Neutrophil (primary cell): Measurements from ENCODE around the gene ATXN1.

Experiments
- H3K27ac ChIP-seq: fragments of 200-600 bp; sonication (generic); 2 replicates; pipeline ENCODE4 v1.5.1; 2016; ENCODE audit warnings: mild to moderate bottlenecking, moderate library complexity
- H3K27me3 ChIP-seq: fragments of 200-600 bp; sonication (generic); 2 replicates; pipeline ENCODE4 v1.6.0; 2016; ENCODE audit warnings: mild to moderate bottlenecking
- H3K36me3 ChIP-seq: fragments of 200-600 bp; sonication (generic); 2 replicates; pipeline ENCODE4 v1.5.1; 2017
- H3K4me1 ChIP-seq, 2 experiments: fragments of 200-600 bp in 1 of 2; sonication (generic) in 1 of 2; 1 replicate in 1 of 2; 2 replicates in 1 of 2; pipeline versions ENCODE4 v1.5.1 to v1.6.1; 2013 to 2016; ENCODE audit warnings: low read depth in 1 of 2, low read length in 1 of 2, mild to moderate bottlenecking in 1 of 2, moderate library complexity in 1 of 2; ENCODE audit not compliant: control insufficient read depth in 1 of 2, insufficient read depth in 1 of 2
- H3K4me3 ChIP-seq, 2 experiments: fragments of 200-600 bp in 1 of 2; sonication (generic) in 1 of 2; 1 replicate in 1 of 2; 2 replicates in 1 of 2; pipeline ENCODE4 v1.5.1; 2013 to 2016; ENCODE audit warnings: low read depth in 1 of 2, low read length in 1 of 2, mild to moderate bottlenecking in 1 of 2, moderate library complexity in 1 of 2
- H3K9me3 ChIP-seq: fragments of 200-600 bp; sonication (generic); 2 replicates; pipeline ENCODE4 v1.5.1; 2016
- TF ChIP-seq, protein P1 (sequence below): fragments of 200-600 bp; sonication (generic); IDR thresholded peaks from 2 replicates; pipeline ENCODE4 v1.5.1; 2016; ENCODE audit warnings: antibody characterized with exemption

The ATXN1 gene

DNA sequence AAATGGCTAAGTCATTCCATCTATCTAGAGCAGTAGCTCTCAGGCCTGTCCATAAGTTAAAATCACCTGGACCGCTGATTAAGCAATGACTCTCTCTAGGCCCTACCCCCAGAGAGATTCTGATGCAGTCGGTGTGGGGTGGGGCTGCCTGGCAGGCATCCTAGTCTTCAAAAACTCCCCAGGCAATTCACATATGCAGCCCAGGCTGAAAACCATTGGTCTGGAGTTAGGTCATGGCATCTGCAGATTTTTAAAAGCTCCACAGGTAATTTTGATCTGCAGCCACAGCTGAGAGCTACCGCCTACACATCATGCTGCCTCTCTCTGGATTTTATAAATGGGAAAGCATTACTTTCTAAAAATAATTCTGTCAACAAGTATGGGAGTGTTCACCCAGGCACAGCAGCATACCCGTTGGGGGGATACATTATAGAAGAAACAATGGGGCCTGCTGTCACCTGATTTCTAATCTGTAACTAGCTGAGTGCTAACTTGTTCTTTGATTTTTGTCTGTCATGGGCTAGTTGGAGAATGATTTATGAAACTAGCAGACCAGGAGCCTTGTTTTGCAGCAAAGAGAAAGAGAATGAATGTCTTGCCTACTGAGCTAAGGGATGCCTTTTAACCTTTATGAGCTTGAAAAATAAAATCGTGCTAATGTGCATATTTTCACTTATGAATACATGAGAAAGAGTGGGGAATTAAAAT lies 44.1 kb upstream of the ATXN1 start:
- Histone ChIP-seq H3K27ac (no peak overlapping the region), H3K9me3 (no peaks in the 10 kb centered on the region), H3K36me3 (no peaks in the 10 kb centered on the region), H3K4me3 (no peak overlapping the region), H3K4me1 (peaks cover 7 to 24% of the 10 kb centered on the region in 2 experiments), H3K27me3 (no peaks in the 10 kb centered on the region)
- TF ChIP-seq, protein P1, sequence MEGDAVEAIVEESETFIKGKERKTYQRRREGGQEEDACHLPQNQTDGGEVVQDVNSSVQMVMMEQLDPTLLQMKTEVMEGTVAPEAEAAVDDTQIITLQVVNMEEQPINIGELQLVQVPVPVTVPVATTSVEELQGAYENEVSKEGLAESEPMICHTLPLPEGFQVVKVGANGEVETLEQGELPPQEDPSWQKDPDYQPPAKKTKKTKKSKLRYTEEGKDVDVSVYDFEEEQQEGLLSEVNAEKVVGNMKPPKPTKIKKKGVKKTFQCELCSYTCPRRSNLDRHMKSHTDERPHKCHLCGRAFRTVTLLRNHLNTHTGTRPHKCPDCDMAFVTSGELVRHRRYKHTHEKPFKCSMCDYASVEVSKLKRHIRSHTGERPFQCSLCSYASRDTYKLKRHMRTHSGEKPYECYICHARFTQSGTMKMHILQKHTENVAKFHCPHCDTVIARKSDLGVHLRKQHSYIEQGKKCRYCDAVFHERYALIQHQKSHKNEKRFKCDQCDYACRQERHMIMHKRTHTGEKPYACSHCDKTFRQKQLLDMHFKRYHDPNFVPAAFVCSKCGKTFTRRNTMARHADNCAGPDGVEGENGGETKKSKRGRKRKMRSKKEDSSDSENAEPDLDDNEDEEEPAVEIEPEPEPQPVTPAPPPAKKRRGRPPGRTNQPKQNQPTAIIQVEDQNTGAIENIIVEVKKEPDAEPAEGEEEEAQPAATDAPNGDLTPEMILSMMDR: no peak

DNA sequence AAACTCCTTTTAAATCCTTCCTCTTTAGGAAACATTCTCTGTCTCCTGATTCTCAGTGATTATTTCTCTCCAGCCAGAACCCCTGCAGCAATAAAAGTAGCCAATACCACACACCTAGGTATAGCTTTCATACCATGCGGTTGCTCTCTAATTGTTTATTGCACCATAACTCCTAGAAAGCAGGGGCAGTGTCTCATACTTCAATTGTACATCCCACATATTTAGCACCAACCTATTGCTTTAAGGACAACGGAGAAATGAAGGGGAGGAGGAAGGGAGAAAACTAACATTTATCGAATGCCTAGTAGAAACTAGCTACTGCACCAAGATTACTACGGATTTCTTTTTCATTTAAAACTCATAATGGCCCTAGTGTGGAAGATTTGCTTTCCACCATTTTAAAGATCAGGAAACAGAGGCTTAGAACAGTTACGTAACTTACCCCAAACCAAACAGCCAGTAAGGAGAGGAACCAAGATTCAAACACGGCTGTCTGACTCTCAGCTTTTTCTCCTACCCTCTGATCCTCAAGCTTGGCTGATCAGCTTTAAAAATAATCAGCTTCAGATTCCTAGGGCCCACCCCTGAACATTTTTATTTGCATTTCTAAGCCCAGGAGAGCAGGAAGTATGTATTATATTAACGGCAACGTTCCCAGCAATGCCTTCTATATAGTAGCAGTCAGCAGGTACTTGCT lies 43.4 kb upstream of the ATXN1 start:
- H3K9me3 ChIP-seq: no peaks in the 10 kb centered on the region
- TF ChIP-seq, protein P1: no peak
- H3K4me3 ChIP-seq: no peak overlapping the region
- no peak overlapping the region for H3K27ac ChIP-seq
- H3K4me1 ChIP-seq: peaks cover 7 to 24% of the 10 kb centered on the region in 2 experiments
- H3K27me3 ChIP-seq: no peaks in the 10 kb centered on the region
- no peaks in the 10 kb centered on the region for H3K36me3 ChIP-seq

DNA sequence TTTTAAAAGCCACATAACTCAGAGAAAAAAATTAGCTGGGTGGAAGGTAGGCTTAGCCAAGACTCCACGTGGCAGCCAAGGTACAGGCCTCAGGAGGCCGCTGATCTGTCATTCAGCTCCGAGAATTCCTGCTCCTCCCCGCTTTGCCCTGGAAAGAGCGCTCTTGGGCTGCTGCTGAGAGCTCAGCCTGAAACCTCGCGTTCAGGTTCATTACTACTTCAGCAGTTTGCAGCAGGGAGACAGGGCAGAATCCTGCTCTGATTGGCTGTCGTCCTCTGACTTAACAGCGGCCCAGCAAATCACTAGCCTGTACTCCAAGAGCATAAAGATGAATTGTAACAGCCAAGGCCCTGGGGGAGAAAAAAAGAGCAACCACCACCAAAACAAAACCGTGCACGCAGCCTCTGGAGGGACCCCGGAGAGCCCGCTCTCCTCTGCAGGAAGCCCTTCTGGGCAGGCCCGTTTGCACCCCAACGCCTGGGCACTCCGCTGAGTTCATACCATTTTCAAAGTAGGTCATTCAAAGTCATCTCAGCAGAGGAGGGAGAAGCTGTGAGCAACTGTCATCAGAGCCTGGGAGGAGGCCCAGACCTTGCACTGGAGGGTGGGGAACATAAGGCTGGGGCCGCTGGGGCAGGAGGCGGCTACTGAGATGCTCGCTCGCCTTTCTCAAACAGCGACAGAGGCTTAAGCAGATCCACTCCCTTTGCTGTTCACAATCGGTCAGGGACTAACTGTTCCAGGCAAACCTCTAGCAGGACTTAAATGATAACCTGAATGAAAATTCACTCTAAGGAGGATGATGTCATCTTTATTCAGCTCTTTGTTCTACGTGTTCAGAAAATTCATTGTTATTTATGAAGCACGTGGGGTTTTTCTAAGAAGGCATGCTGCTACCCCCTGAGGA lies 42.3 kb upstream of the ATXN1 start:
- TF ChIP-seq, protein P1: no peak
- Histone ChIP-seq H3K27ac (no peak overlapping the region), H3K36me3 (no peaks in the 10 kb centered on the region), H3K4me3 (no peak overlapping the region), H3K27me3 (no peaks in the 10 kb centered on the region), H3K4me1 (peaks cover 7 to 24% of the 10 kb centered on the region in 2 experiments), H3K9me3 (no peaks in the 10 kb centered on the region)

DNA sequence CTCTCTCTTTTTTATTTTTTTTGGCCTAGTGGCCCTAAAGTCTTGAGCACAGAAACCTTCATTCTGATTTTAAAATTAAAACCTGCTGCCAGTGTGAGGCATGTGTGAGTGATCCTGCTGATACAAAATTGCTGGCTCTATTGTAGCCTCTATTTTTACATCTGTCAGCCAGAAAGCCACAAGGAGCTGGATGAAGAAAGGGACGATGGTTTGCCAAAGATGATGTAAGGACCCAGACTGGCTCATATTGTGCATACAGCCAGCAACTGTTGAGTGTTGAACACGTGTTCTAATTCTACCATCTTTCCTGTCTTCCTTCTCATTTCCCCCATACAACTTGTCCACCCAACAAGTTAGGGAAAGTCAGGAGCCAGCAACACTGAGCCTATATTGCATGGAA lies 40.8 kb upstream of the ATXN1 start:
- no peak overlapping the region for H3K27ac ChIP-seq
- no peaks in the 10 kb centered on the region for H3K27me3 ChIP-seq
- TF ChIP-seq, protein P1: no peak
- H3K4me1 ChIP-seq: peaks cover 7 to 24% of the 10 kb centered on the region in 2 experiments
- no peak overlapping the region for H3K4me3 ChIP-seq
- H3K9me3 ChIP-seq: no peaks in the 10 kb centered on the region
- no peaks in the 10 kb centered on the region for H3K36me3 ChIP-seq

DNA sequence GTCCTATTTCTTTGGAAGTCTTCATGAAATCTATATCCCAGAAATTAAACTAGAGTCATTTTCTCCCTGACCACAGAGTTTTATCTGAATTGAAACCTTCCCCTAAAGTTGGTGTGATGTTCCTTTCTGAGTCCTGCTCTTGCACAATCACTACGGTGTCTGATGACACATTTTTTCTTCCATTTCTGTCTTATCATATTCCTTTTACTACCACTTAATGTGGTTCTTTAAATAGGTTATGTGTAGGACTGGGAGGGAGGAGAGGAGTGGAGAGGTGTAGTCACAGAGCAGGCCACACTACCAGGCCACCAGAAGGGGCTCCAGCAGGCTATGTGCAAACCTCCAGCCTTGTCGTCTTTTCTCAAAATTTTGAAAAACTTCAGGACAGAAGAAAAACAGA lies 39.7 kb upstream of the ATXN1 start:
- Histone ChIP-seq H3K9me3 (no peaks in the 10 kb centered on the region), H3K36me3 (no peaks in the 10 kb centered on the region), H3K27me3 (no peaks in the 10 kb centered on the region), H3K4me1 (peaks cover 7 to 24% of the 10 kb centered on the region in 2 experiments), H3K4me3 (no peak overlapping the region), H3K27ac (no peak overlapping the region)
- TF ChIP-seq, protein P1: no peak
